HG02610 (cell line): ENCODE data around the gene MPP2.
"Not testable (repeated sequence)": the region's sequence is repeated elsewhere in the genome, so short reads cannot be mapped to it uniquely, and the experiment has no call there.

Source experiments
- ATAC-seq: cut with Tn5 transposase; IDR thresholded peaks from one replicate; pipeline ENCODE4 v1.9.1; 2021; ENCODE audit warnings: mild to moderate bottlenecking, moderate library complexity; ENCODE audit not compliant: unreplicated experiment

The MPP2 gene

GRCh38 chr17:43877451-43878155 lies 29.7 kb downstream of the MPP2 start:
- no peak for ATAC-seq

- ATAC-seq, result no peak
Observed at GRCh38 chr17:43877031-43877430, 30.3 kb downstream of the MPP2 start.

- ATAC-seq, result no peak
Observed at GRCh38 chr17:43875476-43876147, 31.7 kb downstream of the MPP2 start.

- no peak for ATAC-seq
Observed at GRCh38 chr17:43874293-43874692, 33.0 kb downstream of the MPP2 start.

GRCh38 chr17:43873815-43874214 lies 33.5 kb downstream of the MPP2 start:
- ATAC-seq, result no peak

- no peak for ATAC-seq
Observed at GRCh38 chr17:43873091-43873490, 34.2 kb downstream of the MPP2 start.

DNA sequence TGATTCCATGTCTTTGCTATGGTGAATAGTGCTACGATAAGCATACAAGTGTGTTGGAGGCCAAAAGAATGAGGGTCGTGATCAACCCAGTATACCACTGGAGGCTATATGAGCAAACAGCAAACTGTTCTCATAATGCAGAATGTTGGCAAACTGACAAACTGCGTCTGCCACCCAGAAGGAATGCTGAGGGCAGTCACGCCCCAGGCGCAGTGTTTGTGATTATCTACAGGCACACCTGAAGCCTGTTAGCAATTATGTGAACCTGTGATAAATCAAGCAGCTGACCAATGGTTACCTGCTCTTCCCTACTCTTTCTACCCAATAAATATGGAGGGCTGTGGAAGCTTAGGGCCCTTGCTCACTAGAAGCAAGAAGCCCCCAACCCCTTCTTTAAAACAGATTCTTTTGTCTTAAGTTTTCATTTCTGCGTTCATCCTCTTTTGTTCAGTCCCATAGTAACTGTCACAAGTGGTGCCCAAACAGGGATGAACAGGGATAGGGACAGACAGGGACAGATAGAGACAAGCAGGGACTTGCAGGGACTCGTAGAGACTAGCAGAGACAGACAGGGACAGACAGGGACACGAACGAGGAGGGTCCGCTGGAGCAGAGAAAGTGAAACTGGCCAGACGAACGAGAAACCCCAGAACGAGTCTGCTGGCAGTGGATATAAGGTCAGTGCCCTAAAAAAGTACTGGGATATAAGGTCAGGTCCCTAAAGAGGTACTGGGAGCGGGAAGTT lies 35.2 kb downstream of the MPP2 start:
- ATAC-seq, result no peak

GRCh38 chr17:43869031-43869430 lies 38.3 kb downstream of the MPP2 start:
- not testable (repeated sequence) for ATAC-seq

- no peak for ATAC-seq
Observed at GRCh38 chr17:43868226-43868994, 38.9 kb downstream of the MPP2 start.

GRCh38 chr17:43864161-43864984 lies 43.0 kb downstream of the MPP2 start:
- ATAC-seq, result no peak

DNA sequence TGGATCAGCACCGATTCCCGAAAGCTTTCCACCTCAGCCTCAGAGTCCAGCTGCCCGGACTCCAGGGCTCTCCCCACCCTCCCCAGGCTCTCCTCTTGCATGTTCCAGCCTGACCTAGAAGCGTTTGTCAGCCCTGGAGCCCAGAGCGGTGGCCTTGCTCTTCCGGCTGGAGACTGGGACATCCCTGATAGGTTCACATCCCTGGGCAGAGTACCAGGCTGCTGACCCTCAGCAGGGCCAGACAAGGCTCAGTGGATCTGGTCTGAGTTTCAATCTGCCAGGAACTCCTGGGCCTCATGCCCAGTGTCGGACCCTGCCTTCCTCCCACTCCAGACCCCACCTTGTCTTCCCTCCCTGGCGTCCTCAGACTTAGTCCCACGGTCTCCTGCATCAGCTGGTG lies 45.4 kb downstream of the MPP2 start:
- ATAC-seq, result no peak

DNA sequence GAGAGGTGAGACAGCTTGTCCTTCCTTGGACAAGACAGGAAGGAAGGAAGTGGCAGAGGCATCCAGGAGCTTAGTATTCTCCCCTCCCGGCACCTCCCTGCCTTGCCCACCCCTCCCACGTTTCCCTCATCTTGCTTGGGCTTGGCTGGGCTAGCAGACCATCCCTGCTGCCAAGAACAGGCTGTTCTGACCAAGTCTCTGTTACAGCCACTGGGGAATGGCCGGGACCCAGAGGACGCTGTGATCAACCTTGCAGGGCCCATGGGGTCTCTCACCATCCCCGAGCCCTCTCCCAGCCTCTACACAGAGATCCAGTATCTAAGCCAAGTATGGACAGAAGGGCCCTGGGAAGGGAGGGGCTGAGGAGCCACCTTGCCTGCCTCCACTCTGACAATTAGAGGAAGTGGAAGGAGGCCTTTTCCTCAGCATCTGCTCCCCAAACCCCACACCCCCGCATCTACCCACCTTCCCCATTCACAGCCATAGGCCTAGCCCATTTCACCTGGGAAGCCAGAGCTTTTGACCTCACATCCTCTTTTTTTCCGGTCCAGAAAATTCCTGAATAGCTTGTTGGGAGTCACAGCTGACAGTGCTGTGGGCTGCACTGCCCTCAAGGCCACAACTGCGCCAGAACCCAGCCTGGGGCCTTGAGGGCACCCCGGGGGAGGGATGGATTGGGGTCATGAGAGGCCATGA lies 46.3 kb downstream of the MPP2 start:
- no peak for ATAC-seq

DNA sequence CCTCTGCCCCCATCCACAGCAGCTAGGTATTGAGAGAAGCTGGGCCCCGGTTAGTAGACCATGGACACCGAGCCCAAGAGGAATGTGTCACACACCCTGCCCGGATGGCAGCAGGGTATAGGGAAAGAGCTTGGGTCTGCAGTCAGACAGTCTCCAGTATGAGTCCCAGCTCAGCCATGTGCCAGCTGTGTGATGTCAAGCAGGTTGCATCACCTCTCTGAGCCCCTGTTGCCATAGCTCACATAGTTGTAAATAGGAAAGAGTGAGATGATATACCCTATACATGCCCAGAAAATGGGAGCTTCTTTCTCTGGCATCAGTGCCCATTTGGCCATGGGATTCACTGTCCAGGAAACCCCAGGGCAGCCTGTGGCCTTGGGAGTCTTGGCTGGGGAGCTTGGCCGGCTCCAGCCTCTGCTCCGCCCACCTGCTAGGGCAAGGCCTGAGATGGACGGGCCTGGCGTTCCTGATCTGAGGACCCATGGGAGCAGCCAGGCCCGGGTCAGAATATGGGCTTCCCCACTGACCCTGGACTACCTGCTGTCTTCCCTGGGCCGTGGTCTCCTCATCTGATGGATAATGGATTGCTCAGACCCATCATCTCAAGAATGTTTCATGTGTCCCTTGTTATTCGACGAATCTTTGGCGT lies 47.1 kb downstream of the MPP2 start:
- no peak for ATAC-seq

- ATAC-seq, result no peak
Observed at GRCh38 chr17:43857957-43858600, 49.3 kb downstream of the MPP2 start.

- no peak for ATAC-seq
Observed at GRCh38 chr17:43857141-43857540, 50.2 kb downstream of the MPP2 start.

DNA sequence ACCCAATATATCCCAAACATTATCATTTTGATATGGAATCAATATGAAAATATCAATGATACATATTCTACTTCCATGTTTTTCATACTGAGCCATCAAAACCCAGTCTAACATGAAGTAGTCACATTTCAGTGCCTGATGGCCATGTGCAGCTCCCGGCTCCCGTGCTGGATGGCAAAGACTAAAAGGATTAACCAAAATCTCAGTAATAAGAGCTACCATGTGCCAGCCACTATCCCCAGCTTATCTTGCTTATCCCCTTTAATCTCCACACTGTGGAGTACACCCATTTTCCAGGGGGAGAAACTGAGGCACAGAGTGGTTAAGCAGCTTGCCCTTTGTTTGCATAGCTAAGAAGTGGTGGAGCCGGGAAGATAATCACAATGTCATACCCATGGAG lies 51.2 kb downstream of the MPP2 start:
- no peak for ATAC-seq

DNA sequence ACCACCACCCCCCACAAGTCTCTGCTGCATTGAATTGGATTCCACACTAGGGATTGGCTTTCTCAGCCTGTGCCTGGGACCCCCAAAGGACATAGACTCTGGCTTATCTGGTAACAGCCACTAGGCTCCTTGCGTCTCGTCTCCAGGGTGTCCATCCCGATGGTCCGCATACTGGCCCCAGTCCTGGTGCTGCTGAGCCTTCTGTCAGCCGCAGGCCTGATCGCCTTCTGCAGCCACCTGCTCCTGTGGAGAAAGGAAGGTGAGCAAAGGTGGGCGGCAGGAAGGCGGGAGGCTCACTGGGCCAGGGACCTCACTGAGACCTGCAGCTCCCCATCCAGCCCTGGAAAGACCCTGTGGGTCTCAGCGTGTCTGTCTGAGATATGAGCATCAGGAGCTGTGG lies 52.3 kb downstream of the MPP2 start:
- no peak for ATAC-seq

- no peak for ATAC-seq
Observed at GRCh38 chr17:43854498-43854897, 52.8 kb downstream of the MPP2 start.

GRCh38 chr17:43853546-43853945 lies 53.8 kb downstream of the MPP2 start:
- ATAC-seq, result no peak
